Activated CD8-positive, alpha-beta memory T cell treated with anti-CD3 and anti-CD28 coated beads for 24 hours (primary cell): ENCODE results near the gene TRIM6.
A peak's percentile ranks its signal among the peaks of the same experiment; 100 is the strongest.
"Not testable (repeated sequence)": the region's sequence is repeated elsewhere in the genome, so short reads cannot be mapped to it uniquely, and the experiment has no call there.

Experiments used
- DNase-seq: peaks from one replicate; pipeline ENCODE4 v3.0.0-alpha.2; 2020

The TRIM6 gene, protein sequence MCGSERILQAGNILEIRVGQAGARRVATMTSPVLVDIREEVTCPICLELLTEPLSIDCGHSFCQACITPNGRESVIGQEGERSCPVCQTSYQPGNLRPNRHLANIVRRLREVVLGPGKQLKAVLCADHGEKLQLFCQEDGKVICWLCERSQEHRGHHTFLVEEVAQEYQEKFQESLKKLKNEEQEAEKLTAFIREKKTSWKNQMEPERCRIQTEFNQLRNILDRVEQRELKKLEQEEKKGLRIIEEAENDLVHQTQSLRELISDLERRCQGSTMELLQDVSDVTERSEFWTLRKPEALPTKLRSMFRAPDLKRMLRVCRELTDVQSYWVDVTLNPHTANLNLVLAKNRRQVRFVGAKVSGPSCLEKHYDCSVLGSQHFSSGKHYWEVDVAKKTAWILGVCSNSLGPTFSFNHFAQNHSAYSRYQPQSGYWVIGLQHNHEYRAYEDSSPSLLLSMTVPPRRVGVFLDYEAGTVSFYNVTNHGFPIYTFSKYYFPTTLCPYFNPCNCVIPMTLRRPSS

DNA sequence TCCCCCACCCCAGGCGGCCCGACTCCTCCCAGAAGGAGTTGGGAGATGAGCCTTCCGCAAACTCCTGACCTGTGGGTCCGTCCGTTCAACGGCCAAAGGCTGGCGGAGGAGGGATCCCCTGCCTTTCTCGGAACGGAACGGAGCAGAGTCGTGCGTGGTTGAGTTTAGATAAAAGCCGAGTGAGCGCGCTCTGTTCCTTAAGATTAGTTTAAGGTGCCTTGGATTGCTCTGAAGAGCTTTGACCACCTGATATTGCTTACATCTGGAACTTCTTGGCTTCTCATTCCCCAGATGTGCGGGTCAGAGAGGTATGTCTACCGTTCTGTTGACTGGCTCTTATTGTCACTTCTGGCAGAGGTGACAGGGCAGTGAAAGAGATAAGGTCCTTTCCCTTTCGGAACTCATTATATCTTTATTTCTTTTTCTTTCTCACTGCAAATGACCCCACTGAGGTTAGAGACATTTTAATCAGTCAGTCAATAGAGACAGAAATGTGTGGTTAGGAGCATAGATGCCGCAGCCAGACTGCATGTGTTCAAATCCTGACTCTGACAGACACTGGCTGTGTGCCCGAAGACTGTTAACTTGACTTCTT lies at the start of gene TRIM6:
Gene TRIM6, plus strand, starts transcription at position 31 of the 595 bp plus-strand sequence. Its CDS starts 261 bp downstream, at position 292.
- DNase-seq = no peak

DNA sequence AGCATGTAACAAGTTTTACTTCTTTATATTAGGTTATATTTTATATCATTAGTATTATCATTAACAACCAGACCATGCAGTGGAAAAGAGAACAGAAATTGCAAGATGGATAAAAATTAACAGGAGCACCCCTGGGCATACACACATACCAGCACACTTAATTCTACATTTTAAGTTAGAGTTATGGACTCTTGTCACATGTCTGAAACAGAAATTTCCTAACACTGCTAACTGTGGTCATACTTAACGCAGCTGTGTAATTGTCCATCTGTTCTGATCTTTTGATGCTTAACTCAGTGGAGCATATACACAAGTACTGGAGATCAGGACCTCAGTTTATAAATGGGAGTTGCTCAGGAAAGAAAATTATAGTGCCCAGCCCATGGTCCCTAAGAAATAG lies 48.5 kb upstream of the TRIM6 start:
- DNase-seq = no peak

DNA sequence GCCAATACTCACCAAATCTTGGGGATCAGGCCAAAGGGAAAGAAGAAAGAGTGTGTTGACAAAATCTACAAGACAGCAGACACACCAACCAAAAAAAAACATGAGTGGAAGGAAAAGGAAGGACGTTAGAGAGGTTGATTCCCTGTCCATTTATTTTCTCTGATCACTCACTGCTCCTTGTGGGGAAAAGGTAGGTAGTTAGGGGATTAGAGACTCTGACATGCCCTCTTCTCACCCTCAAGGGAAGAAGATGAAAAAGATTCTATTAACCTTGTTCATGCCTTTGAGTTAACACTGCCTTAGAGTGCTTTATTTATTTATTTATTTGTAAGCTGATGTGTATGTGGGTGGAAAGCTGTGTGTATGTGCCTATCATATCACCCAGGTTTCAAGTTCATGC lies 48.0 kb upstream of the TRIM6 start, which contains the start of gene OR52H1:
Gene OR52H1, minus strand, starts transcription at position 101 of the 400 bp plus-strand sequence. CDS start 3,035 bp downstream, outside the sequence.
- no peak for DNase-seq

DNA sequence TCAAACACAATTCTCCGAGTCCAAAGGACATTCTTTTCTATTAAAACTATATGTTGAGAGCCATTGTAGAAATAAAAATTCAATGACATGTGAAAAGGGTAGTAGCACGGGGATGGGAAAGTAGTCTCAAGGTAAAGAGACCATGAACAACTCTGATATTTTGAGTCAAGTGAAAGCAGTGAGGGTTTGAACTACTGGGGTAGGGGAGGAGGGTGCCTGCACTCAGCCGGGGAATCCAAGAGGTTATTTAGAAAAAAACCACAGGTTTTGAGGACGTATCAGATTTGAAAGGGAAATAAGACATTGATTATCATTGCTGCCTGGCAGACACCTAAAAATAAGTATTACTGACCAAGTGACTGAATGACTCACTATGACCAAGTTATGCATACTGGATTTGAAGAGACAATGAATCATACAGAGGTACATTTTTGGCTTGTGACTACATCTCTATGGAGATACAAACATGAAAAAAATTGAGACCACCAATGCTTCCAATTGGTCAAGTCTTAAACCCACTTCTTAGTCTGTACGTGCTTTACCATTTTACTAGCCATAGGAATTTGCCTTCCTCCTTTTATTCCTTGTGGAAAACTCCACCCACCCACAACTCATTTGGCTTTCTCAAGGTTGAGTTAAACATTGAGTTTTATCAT lies 45.9 kb upstream of the TRIM6 start:
- no peak for DNase-seq

DNA sequence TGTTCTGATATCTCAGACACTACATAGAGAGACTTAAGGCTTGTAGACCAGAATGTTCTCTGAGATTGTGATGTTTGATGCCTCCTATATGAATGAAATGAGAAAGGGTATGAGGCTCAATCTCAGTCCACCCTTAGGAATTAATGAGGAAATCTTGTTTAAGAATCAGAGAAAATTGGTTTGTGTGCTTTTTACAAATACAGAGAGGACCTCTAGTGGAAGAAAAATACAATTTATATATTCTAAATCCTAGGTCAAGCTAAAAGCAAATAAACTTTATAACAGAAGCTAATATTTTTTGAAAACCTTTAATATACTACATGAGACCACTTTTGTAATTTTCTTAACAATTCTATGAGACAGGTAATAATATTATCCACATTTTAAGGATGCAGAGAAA lies 43.1 kb upstream of the TRIM6 start:
- DNase-seq = no peak

DNA sequence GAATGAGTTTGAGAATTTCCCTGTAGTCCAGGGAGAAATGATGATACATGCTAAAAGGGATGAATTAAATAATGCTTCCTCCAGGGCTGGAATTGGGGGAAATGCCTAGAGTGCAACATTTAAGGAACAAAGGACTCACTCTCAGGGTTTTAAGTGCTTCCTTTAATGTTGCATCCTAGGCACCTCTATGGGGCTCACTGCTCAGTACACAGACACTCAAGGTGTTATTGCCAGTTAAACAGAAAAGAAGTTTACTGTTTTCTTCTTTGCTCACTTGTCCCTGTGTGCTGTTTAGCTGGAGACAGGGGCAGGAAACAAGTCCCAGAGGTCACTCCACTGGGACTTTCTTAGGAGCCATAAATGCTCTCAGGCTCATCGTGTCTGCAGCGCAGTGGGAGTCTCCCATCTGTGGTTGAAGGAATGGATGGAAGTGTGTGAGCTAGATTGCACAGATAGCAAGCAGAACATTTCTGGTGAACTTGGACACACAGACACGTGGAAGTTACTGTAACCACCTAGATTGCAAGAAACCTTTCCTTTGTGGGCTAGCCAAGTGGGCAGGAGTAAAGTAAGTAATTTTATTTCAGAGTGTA lies 39.7 kb upstream of the TRIM6 start:
- DNase-seq = no peak

DNA sequence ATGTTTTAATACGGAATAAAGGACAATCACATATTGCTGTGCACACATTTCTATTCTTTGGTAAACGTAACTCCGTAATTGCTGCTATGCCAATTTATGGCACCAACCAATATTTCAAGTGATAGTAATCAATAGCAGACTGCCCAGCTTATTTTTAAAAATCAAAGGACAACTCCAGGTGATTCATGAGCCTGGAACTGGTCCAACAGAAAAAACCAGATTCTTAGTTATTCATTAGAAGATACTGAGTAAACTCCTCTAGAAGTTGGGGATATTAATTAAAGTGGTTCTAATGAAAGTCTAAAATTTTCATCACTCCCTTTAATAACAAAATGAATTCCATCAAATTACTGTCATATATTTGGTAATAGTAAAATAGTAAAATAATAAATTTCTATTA lies 38.7 kb upstream of the TRIM6 start:
- DNase-seq = no peak

DNA sequence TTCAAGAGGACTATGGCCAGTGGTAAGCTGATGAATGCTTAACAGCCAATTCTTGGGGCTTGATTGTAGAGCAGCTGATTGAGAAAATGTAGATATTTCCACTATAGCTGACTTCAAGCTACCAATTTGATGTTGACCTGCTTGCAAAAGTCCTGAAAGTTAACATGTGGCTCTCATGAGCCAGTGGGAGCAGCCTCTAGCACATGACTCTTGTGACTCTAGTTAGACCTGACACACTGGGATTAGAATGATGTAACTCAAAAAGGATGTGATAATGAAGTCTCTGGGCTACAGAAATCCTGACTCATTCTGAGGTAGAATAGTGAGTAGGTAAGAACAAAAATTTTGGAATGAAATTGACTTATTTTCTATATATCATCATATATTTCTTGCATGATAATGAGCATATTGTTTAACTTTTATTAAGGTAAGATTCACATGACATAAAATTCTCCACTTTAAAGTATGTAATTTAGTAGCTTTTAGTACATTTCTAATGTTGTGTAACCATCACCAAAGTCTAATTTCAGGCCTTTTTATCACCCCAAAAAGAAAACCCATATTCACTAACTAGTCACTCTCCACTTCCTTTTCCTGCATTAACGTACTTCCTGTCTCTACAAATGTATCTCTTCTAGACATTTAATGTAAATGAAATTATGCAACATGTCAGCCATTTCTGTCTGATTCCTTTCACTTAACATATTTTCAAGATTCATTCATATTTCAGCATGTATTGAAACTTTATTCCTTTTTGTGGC lies 32.0 kb upstream of the TRIM6 start:
- DNase-seq = no peak

DNA sequence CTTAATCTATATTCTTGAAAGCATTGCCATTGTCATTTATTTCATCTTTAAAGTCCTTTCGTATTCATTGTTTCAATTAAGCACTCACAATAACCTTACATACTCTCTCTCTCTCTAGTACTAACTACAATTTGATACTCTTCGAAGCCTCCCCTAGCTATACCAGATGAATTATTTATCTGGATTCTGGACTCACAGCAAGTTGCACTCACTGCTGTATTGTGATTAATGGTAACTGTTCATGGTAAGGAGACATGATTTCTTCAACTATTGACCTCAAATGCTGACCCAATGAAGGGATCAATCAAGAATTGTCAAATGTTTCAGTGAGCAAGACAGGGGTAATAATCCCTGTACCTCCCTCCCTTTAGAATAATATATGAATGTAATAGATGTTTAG lies 21.8 kb upstream of the TRIM6 start:
- no peak for DNase-seq

DNA sequence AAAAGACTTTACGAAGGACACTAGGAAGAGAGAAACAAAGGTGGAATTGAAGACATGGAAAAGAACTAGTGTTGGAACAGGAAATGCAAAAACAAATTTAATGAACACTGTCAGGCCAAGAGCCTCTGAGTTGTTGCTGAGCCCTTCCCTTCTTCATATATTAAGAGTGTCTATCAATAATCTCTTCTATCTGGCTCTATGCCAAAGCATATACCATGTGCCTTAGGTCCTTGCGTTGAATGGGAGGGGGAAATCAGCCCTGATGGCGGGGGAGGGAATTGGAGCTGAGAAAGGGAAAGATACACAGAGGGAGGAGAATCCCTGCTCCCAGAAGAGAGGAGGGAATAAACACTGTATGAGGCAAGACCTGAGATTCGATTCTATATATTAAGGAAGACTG lies 21.3 kb upstream of the TRIM6 start:
- DNase-seq = no peak

DNA sequence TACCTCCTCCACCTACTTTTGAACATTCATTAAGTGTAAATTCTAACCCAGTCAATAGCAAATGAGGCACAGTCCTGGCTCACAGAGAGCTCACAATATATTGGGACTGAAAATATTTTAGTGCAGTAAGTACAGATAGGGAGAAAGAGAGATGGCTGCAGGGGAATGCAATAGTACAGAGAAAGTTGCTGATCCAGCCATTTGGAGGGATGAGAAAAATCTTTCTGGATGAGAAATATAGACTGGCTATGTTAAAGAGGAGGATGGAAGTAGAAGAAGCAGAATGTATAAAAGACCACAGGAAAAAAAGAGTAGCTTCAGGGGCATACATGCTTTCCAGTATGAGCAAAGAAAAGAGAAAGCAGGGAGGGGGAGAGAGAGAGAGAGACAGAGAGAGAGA lies 19.3 kb upstream of the TRIM6 start:
- no peak for DNase-seq

DNA sequence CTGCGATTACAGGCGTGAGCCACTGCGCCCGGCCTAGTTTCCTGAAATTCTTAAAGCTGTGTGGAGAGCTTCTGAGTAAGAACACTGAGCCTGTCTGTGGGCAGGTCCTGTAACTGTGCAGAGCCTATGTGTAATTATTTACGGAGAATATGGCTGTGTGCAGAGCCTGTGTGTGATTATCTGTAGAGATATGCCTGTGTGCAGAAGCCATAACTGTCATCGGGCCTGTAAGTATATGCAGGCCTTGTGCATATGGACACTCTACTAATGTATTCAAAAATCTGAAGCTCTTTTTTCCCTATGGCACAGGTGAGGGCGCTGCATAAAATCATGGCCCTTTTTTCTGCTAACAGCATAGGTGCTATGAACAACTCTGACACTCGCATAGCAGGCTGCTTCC lies 15.9 kb upstream of the TRIM6 start, which contains the start of gene OR52B6:
Gene OR52B6, plus strand, starts transcription at position 301 of the 400 bp plus-strand sequence. Its CDS starts 0 bp downstream, at position 301.
- DNase-seq = no peak

DNA sequence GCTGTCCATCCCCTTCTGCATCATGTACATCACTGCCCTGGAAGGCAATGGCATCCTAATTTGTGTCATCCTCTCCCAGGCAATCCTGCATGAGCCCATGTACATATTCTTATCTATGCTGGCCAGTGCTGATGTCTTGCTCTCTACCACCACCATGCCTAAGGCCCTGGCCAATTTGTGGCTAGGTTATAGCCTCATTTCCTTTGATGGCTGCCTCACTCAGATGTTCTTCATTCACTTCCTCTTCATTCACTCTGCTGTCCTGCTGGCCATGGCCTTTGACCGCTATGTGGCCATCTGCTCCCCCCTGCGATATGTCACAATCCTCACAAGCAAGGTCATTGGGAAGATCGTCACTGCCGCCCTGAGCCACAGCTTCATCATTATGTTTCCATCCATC lies 15.4 kb upstream of the TRIM6 start:
- DNase-seq = no peak

DNA sequence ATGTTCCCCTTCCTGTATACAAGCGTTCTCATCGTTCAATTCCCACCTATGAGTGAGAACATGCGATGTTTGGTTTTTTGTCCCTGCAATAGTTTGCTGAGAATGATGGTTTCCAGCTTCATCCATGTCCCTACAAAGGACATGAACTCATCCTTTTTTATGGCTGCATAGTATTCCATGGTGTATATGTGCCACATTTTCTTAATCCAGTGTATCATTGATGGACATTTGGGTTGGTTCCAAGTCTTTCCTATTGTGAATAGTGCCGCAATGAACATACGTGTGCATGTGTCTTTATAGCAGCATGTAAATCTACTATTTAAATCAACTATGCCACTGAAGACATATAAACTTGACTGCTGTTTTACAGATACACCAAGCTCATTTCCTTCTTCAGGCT lies 12.0 kb upstream of the TRIM6 start:
- not testable (repeated sequence) for DNase-seq

DNA sequence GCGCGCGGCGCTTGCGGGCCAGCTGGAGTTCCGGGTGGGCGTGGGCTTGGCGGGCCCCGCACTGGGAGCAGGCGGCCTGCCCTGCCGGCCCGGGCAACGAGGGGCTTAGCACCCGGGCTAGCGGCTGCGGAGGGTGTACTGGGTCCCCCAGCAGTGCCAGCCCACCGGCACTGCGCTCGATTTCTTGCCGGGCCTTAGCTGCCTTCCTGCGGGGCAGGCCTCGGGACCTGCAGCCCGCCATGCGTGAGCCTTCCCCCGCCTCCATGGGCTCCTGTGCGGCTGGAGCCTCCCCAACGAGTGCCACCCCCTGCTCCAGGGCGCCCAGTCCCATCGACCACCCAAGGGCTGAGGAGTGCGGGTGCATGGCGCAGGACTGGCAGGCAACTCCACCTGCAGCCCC lies 6.5 kb upstream of the TRIM6 start:
- DNase-seq = not testable (repeated sequence)

DNA sequence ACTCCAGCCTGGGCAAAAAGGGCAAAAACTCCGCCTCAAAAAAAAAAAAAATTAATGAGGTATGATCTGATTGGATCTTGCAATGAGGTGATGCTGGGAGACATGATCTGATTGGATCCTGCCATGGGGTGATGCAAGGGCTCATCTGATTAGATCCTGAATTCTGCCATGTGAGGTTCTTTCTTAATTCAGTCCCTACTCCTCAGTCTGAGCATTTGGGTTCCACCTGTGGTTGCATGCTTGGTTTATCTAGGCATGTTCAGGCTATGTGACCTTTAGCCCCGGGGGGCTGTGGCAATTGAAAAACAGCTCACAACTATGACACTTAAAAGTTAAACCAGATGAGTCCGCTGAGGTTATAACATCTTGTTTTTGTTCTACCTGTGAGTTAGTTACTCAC lies 4.8 kb upstream of the TRIM6 start:
- DNase-seq = no peak

DNA sequence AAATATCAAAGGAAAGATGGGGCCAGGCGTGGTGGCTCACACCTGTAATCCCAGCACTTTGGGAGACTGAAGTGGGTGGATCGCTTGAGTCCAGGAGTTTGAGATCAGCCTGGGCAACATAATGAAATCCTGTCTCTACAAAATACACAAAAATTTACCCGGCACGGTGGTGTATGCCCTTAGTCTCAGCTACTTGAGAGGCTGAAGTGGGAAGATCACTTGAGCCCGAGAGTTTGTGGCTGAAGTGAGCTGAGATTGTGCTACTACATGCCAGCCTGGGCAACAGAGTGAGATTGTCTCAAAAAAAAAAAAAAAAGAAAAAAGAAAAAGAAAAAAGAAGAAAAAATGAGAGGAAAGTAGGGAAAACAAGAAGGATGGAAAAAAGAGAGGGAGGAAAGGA lies 3.8 kb upstream of the TRIM6 start:
- no peak for DNase-seq

DNA sequence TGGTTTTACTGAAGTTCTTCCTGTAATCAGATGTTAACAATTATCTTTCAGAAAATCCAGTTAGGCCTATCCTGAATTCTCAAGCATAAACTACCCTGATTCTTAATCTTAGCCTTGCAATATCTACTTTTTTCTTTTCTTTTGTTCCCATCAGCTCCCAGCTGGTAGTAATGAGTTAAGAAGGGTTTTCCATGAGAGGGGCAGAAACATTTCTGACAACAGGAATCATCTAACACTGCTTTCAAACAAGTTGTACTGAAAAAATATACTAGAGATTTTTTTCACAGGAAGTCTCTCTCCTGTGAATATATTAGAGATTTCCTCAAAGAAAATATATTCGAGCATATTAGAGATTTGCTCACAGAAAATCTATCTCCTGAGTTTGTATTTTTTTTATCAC lies 3.3 kb upstream of the TRIM6 start:
- no peak for DNase-seq

DNA sequence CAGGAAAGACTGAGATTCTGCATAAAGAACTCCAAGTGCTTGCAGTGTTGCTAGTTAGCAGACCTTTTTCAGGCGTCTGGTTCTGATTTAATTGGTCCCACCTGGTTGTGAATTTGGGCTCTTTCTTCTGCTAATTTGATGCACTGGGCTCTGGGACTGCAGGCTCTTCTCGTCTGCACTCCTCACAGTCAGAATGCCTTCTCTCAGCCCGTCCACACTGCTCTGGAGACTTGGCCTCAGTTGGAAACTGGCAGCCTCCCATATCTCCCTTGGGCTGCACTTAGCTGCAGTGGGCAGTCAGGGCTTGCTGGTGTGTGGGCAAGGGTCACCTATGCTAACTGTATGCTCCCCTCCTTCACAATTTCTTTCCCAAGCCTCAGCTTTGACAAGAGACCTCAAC lies 1.5 kb downstream of the TRIM6 start:
- no peak for DNase-seq

DNA sequence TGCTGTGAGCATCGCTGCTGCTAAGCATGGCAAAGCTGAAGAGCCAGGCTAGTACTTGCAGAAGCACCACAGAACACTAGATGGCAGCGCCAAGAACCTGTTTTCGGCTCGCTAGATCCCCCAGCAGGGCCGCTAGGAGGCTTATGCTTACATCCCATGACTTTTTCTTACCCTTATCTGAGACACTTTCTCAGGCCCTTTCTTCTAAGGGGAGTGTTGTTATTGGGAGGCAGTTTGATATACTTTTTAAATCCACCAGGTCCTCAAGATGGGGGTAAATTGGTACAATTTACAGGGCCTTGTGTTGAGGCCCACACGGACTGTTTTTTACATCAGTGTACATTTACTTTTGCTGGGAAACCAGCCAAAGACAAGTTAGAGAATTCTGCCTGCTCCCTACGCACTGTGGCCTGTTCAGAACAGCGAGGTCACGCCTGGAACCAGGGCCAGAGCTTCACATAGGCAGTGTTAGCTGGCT lies 4.0 kb downstream of the TRIM6 start:
- peak; percentile 67 for DNase-seq

DNA sequence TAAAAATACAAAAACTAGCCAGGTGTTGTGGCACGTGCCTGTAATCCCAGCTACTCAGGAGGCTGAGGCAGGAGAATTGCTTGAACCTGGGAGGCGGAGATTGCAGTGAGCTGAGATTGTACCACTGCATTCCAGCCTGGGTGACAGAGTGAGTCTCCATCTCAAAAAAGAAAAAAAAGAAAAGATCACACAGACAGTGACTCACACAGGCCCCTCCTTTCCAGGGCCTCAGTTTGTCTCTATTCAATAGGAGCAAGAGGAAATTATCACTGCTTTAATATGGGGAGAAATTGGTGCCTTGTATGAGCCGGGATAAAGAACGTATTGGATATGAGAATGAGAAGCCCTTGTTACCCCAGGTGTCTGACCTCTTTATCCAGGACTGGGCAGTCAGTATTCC lies 6.4 kb downstream of the TRIM6 start:
- DNase-seq = not testable (repeated sequence)

DNA sequence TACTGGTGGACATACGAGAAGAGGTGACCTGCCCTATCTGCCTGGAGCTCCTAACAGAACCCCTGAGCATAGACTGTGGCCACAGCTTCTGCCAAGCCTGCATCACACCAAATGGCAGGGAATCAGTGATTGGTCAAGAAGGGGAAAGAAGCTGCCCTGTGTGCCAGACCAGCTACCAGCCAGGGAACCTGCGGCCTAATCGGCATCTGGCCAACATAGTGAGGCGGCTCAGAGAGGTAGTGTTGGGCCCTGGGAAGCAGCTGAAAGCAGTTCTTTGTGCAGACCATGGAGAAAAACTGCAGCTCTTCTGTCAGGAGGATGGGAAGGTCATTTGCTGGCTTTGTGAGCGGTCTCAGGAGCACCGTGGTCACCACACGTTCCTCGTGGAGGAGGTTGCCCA lies 6.9 kb downstream of the TRIM6 start:
- no peak for DNase-seq
